Endothelial cell of umbilical vein (primary cell): ENCODE results near the gene RPS16.

Source experiments
- CTCF ChIP-seq, 2 donors: IDR thresholded peaks; 1 replicate in 1 of 2; 2 replicates in 1 of 2; pipeline ENCODE4 v1.5.1; 2011; ENCODE audit warnings: low read length in 2 of 2, mild to moderate bottlenecking in 2 of 2, moderate library complexity in 2 of 2, control low read depth in 1 of 2, inconsistent platforms in 1 of 2, low read depth in 1 of 2; ENCODE audit not compliant: insufficient read depth in 1 of 2; ENCODE audit errors: extremely low read depth in 1 of 2
- EZH2 ChIP-seq: IDR thresholded peaks from 2 replicates; pipeline ENCODE4 v1.6.1; 2012; ENCODE audit warnings: borderline replicate concordance, low read depth, mild to moderate bottlenecking, moderate library complexity, low read length, inconsistent platforms; ENCODE audit not compliant: severe bottlenecking
- JUN ChIP-seq: IDR thresholded peaks from 2 replicates; pipeline ENCODE4 v1.6.1; 2011; ENCODE audit warnings: borderline replicate concordance, low read depth; ENCODE audit not compliant: insufficient read length, insufficient read depth
- MAX ChIP-seq: IDR thresholded peaks from 2 replicates; pipeline ENCODE4 v1.6.1; 2011; ENCODE audit not compliant: insufficient read depth, insufficient read length
- MYC ChIP-seq: IDR thresholded peaks from one replicate; pipeline ENCODE4 v1.6.1; 2011; ENCODE audit warnings: mild to moderate bottlenecking, low read depth, low read length
- POLR2A ChIP-seq: IDR thresholded peaks from 2 replicates; pipeline ENCODE4 v1.6.1; 2012; ENCODE audit warnings: low read depth, mild to moderate bottlenecking, control low read depth, low read length
- POLR2AphosphoS5 ChIP-seq: IDR thresholded peaks from 2 replicates; pipeline ENCODE4 v1.6.1; 2012; ENCODE audit warnings: low read depth, mild to moderate bottlenecking, control low read depth, low read length, moderate library complexity; ENCODE audit not compliant: insufficient read depth

GRCh38 chr19:39449116-39449797 lies 13.5 kb upstream of the RPS16 start:
- TF ChIP-seq CTCF (IDR thresholded peaks at IDR 0.05; ENCODE audit: extremely low read depth in 1 of 2, insufficient read depth in 1 of 2, low read depth in 1 of 2, low read length in 2 of 2) (no peak), POLR2AphosphoS5 (no peak), MAX (no peak), EZH2 (no peak), MYC (no peak), POLR2A (no peak), JUN (no peak)
